GM12874 (cell line): ENCODE data around the gene PIM3.

ENCODE experiments used
- TF ChIP-seq, protein P1 (sequence below): IDR thresholded peaks from 2 replicates; pipeline ENCODE4 v1.5.1; 2011; ENCODE audit warnings: low read depth, mild to moderate bottlenecking, control low read depth, low read length, moderate library complexity; ENCODE audit not compliant: insufficient read depth

Gene PIM3

DNA sequence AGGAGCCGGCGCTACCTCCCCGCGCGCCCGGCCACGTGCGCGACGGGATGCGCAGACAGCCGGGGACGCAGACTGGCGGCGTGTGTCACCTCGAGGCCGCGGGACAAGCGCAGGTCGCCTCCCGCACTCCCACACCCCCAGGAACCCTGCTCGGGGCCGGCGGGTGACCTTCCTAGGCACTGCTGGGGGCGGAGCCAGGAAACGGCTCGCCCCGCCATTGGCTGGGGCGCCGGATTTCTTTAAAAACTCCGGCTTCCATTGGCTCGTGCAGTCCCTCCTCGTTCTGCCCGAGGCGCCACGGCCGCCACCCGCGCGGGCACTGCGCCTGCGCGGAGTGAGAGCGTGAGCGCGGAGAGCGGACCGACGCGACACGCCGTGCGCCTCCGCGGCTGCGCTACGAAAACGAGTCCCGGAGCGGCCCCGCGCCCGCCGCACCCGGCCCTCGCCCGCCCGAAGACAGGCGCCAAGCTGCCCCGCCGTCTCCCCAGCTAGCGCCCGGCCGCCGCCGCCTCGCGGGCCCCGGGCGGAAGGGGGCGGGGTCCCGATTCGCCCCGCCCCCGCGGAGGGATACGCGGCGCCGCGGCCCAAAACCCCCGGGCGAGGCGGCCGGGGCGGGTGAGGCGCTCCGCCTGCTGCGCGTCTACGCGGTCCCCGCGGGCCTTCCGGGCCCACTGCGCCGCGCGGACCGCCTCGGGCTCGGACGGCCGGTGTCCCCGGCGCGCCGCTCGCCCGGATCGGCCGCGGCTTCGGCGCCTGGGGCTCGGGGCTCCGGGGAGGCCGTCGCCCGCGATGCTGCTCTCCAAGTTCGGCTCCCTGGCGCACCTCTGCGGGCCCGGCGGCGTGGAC, at the start of gene PIM3:
Gene PIM3, plus strand, starts transcription at position 614 of the 846 bp plus-strand sequence. Its CDS starts 176 bp downstream, at position 790.
- TF ChIP-seq, protein P1, sequence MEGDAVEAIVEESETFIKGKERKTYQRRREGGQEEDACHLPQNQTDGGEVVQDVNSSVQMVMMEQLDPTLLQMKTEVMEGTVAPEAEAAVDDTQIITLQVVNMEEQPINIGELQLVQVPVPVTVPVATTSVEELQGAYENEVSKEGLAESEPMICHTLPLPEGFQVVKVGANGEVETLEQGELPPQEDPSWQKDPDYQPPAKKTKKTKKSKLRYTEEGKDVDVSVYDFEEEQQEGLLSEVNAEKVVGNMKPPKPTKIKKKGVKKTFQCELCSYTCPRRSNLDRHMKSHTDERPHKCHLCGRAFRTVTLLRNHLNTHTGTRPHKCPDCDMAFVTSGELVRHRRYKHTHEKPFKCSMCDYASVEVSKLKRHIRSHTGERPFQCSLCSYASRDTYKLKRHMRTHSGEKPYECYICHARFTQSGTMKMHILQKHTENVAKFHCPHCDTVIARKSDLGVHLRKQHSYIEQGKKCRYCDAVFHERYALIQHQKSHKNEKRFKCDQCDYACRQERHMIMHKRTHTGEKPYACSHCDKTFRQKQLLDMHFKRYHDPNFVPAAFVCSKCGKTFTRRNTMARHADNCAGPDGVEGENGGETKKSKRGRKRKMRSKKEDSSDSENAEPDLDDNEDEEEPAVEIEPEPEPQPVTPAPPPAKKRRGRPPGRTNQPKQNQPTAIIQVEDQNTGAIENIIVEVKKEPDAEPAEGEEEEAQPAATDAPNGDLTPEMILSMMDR: no peak

DNA sequence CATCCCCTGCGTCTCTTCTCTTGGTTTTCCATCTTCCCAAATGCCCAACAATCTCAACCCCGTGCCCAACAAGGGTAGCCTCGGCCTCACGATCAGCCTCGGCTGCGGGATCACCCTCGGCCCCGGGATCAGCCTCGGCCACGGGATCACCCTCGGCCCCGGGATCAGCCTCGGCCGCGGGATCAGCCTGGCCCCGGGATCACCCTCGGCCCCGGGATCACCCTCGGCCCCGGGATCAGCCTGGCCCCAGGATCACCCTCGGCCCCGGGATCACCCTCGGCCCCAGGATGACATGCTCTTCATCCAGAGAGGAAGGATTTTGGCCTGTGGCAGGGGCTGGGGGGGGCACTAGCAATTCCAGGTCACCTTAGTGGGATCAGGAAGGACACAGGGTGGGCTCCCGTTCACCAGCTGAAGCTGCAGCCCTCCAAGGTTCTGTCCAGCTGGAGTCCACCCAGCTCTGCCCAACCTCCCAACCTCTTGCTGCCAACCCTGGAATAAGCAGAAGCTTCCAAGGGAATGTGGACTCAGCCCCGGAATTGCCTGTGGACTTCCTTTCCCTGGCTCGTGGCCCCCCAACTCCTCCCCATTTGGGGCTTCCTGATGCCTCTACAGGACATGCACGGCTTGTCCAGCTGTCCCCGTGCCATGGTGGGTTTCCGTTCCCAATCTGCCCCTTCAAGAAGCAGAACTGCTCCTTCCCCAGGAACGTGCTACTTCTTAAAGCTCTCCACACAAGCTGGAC, 48.5 kb upstream of the PIM3 start:
- TF ChIP-seq, protein P1: no peak

DNA sequence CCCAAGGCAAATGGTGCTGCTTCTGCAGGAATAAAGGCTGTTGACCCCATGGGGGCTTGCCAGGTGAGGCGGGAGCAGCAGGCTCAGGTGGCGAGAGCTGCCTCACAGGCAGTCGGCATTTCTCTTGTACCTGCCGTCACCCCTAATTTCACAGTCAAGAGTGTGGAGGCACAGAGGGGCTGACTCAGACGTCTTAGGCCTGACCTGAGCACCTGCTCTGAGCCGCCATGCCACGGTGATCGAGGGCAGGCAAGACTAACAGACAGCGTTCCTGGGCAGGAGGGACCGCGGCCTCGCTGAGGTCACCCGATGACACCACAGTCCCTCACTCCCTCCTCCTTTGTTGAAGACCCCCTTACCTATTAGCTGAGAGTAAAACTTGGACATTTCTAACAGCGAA, 47.5 kb upstream of the PIM3 start:
- TF ChIP-seq, protein P1: no peak

DNA sequence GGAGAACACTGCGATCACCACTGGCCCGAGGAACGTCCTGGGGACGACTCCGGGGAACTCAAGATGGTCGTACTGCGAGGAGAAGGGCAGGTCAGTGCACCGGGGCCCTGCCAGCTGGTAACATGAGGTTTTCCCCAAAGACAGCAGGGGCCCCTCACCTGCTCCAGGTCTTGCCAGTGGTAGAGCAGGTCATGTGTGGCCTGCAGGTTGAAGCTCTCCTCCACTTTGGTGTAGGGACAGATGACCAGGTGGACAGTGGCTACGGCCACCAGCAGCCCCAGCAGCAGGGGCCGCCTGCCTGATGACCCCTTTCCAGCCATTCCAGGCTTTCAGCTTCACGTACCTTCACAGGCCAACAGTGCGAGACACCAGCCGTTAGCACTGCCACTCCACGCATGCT, 47.1 kb upstream of the PIM3 start:
- TF ChIP-seq, protein P1: no peak

DNA sequence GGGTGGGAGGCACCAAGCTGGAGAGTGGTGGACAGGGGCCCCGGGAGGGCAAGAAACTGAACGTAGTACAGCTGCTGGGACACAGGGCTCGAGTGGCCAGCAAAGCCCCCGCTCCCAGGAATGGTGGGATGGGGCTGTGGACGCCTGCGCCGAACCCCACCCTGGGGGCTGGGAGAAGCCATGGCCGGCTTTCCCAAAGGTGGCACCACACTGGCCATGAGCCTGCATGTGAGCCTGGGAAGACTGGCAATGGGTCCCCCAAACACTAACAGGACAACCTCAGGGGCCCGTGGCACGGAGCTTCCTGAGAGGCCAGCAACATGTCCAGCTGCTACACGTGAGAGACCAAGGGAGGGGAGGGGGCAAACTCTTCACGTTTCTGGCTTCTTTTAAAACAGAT, 46.3 kb upstream of the PIM3 start:
- TF ChIP-seq, protein P1: no peak

DNA sequence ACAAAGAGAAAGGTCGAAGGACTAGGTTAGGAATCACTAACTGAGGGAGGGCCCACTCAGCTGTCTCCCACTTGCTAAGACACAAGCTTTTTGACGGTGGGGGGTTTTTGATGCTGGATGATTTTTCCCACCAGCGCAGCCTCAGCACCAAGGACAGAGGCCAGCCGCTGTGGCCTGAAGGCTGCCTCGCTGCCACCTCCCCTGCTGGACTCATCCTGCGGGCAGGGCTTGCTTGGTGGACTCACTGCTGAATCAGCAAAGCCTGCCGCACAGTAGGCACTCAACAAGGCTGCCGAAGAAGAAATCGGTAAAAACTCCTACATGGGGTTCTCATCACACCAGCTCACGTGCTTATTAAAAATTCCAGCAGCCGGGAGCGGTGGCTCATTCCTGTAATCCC, 45.0 kb upstream of the PIM3 start:
- TF ChIP-seq, protein P1: no peak

DNA sequence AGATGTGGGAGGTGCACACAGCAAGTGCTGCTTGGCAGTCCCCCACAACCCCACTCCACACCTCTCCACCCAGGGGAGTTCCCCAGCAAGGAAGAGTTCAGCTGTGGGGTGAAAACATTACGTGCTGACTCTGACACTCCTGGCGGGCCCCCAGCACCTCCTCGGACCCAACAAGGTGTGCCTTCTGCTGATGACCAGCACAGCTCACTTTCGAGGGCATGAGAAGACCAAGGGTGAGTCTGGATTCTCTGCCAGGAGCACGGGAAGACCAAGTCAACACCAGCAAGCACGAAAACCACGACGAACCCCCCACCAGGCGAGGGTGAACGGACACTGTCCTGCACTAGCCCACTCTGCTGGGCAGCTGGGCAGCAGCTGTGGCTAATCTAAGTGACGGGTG, 43.7 kb upstream of the PIM3 start:
- TF ChIP-seq, protein P1: no peak
